CD4-positive, alpha-beta memory T cell (primary cell): ENCODE results near the gene ADGRD1. TPM values are rescaled to one million over a fixed set of nuclear protein-coding genes. Genes with fewer than 3 reads are reported as not detected.
"Not testable (repeated sequence)": the region's sequence is repeated elsewhere in the genome, so short reads cannot be mapped to it uniquely, and the experiment has no call there.

Experiments used
- CTCF ChIA-PET: fragments of 350-600 bp; sonication (Branson Sonifier 250); formaldehyde crosslinking; loops from one replicate; lab custom pipeline; 2021; ENCODE audit warnings: inconsistent platforms; ENCODE audit not compliant: partially characterized antibody; lab: Charles Lee
- POLR2A ChIA-PET: fragments of 350-600 bp; sonication (Branson Sonifier 250); formaldehyde crosslinking; loops from one replicate; lab custom pipeline; 2021; ENCODE audit not compliant: partially characterized antibody; lab: Charles Lee
- DNase-seq, 5 donors: peaks; one replicate each; pipeline versions ENCODE4 v3.0.0 to v3.0.0-alpha.2; 2020 to 2022; ENCODE audit warnings: mixed read lengths in 1 of 5
- H3K27ac ChIP-seq: one replicate; pipeline ENCODE4 v1.7.0; 2013; ENCODE audit warnings: low read depth, low read length
- H3K27me3 ChIP-seq: 2 replicates; pipeline ENCODE4 v1.7.0; 2013; ENCODE audit warnings: mild to moderate bottlenecking, low read length, moderate library complexity; ENCODE audit not compliant: insufficient read depth
- H3K36me3 ChIP-seq: 2 replicates; pipeline ENCODE4 v1.7.0; 2013; ENCODE audit warnings: mild to moderate bottlenecking, low read length, moderate library complexity; ENCODE audit not compliant: insufficient read depth
- H3K4me1 ChIP-seq: 2 replicates; pipeline ENCODE4 v1.7.0; 2013; ENCODE audit warnings: mild to moderate bottlenecking, low read length, moderate library complexity; ENCODE audit not compliant: insufficient read depth
- H3K4me3 ChIP-seq, 2 donors: one replicate each; pipeline ENCODE4 v1.7.0; 2013; ENCODE audit warnings: low read length in 2 of 2, mild to moderate bottlenecking in 1 of 2
- H3K9me3 ChIP-seq, 2 donors: one replicate each; pipeline ENCODE4 v1.7.0; 2013; ENCODE audit warnings: low read length in 2 of 2, control low read depth in 1 of 2; ENCODE audit not compliant: control insufficient read depth in 1 of 2
- H3K27ac Mint-ChIP-seq, 7 donors: one replicate each; pipeline ENCODE4 v1.8.0; 2020 to 2021; ENCODE audit warnings: mixed read lengths in 7 of 7, mild to moderate bottlenecking in 6 of 7, inconsistent platforms in 3 of 7, moderate library complexity in 3 of 7
- H3K27me3 Mint-ChIP-seq, 2 donors: one replicate each; pipeline ENCODE4 v1.8.0; 2020 to 2021; ENCODE audit warnings: mixed read lengths in 2 of 2
- H3K36me3 Mint-ChIP-seq, 2 donors: one replicate each; pipeline ENCODE4 v1.8.0; 2020 to 2021; ENCODE audit warnings: mixed read lengths in 2 of 2, inconsistent platforms in 1 of 2, mild to moderate bottlenecking in 1 of 2
- H3K4me1 Mint-ChIP-seq, 4 donors: one replicate each; pipeline ENCODE4 v1.8.0; 2020 to 2021; ENCODE audit warnings: mixed read lengths in 4 of 4, mild to moderate bottlenecking in 1 of 4
- H3K4me3 Mint-ChIP-seq, 8 donors: one replicate each; pipeline ENCODE4 v1.8.0; 2020 to 2021; ENCODE audit warnings: mixed read lengths in 8 of 8, mild to moderate bottlenecking in 7 of 8, moderate library complexity in 6 of 8, inconsistent platforms in 3 of 8
- H3K9me3 Mint-ChIP-seq, 8 donors: one replicate each; pipeline ENCODE4 v1.8.0; 2020 to 2021; ENCODE audit warnings: mixed read lengths in 8 of 8, mild to moderate bottlenecking in 5 of 8, inconsistent platforms in 3 of 8, moderate library complexity in 1 of 8
- intact Hi-C: fragments of 100-400 bp; cut with micrococcal nuclease; formaldehyde crosslinking; loops from one replicate; pipeline ENCODE4 v1.15.1; 2023
- polyA plus RNA-seq, 2 donors: library from polyadenylated mRNA; unstranded; fragments of 300-500 nt; fragmentation: Illumina TruSeq; gene quantifications; one replicate each; pipeline ENCODE4 v1.2.3, GENCODE V29; 2021
- total RNA-seq, 2 experiments: library from RNA; stranded (reverse); gene quantifications; one replicate each; pipeline ENCODE4 v1.2.3, GENCODE V29; 2021

The ADGRD1 gene
- total and polyA plus RNA-seq, 4 experiments from 2014 or later: not detected

DNA sequence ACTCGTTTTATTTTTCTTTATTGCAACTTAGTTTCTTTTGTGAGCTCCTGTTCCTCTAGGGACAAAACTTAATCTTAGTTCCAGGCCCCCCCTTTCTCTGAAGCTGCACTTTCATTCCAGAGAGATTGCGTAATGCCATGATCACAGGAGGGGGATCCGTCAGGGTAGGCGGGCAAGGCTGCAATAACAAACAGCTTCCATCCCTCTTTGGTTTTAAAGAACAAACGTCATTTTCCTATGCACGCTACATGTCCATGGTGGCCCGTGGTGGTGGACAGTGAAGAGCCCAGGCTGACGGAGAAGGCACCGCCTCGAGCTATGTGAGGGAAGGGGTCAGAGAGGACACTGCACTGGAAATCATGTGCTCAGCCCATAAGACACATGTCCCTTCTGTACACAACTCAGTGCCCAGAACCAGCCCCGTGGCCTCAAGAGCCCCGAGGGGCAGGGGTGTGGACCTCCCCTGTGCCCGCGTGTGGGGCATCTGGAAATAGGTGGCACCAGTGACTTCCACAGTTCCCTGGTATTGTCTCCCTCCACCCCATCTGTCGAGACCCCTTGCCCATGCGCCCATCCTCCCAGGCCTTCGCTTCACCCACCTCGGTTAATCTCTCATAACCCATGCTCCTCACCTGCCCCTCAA, 161.4 kb downstream of the ADGRD1 start:
- no peaks in the 10 kb centered on the region for H3K4me1 Mint-ChIP-seq
- H3K27me3 Mint-ChIP-seq: peaks cover 0 to 8% of the 10 kb centered on the region in 2 donors
- no peaks in the 10 kb centered on the region for H3K9me3 Mint-ChIP-seq
- POLR2A ChIA-PET: no interaction called here
- intact Hi-C loops: no loop called here
- CTCF ChIA-PET: interaction anchor here (1.2 to 5.9 kb wide), 2 partner anchors 10 to 18 kb away, joined by 3 to 43 read pairs; no protein-coding TSS in a partner anchor
- H3K36me3 Mint-ChIP-seq: no peaks in the 10 kb centered on the region
- H3K27me3 ChIP-seq: no peaks in the 10 kb centered on the region
- no peaks in the 10 kb centered on the region for H3K4me1 ChIP-seq
- H3K4me3 Mint-ChIP-seq: no peak overlapping the region
- H3K27ac Mint-ChIP-seq: no peak overlapping the region
- no peak overlapping the region for H3K27ac ChIP-seq
- H3K36me3 ChIP-seq: no peaks in the 10 kb centered on the region
- no peak overlapping the region for H3K4me3 ChIP-seq
- H3K9me3 ChIP-seq: no peaks in the 10 kb centered on the region
- DNase-seq: no peak

DNA sequence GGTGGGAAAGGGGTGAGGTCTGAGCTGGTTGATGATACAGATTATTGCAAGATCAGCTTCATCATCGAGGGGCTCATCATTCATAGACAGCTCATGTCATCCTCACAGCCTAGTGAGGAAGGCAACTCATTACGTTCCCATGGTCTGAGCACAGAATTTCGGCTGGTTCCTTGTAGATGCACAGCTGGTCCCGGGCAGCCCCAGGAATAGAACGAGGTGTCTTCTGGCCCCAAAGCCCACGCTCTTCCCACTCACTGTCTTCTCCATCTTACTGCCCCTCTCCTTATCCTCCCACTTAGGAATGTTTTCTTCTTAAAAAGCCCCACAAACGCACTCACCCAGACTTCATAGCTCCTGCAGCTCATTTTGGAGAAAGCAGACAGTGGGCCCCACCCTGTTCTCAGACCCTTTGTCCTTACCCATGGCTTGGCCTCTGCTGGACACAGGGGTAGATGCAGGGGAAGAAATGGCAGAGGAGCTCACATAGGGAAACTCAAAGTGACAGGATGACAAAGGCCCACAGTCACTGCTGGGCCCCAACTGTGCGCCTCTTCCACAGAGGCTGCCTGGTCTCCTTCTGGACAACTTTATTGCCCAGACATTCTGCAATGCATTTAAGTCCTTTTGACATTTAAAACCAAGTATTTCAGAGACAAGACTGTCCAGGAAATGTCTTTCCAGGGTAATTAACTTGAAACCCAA, 162.2 kb downstream of the ADGRD1 start:
- ChIA-PET CTCF (interaction anchor here (1.4 to 5.9 kb wide), 2 partner anchors 11 to 16 kb away, joined by 4 to 43 read pairs; no protein-coding TSS in a partner anchor), POLR2A (no interaction called here)
- H3K9me3 Mint-ChIP-seq: no peaks in the 10 kb centered on the region
- H3K27me3 Mint-ChIP-seq: peaks cover 0 to 8% of the 10 kb centered on the region in 2 donors
- Histone ChIP-seq H3K36me3 (no peaks in the 10 kb centered on the region), H3K4me3 (no peak overlapping the region), H3K9me3 (no peaks in the 10 kb centered on the region), H3K27me3 (no peaks in the 10 kb centered on the region), H3K4me1 (no peaks in the 10 kb centered on the region), H3K27ac (no peak overlapping the region)
- DNase-seq: no peak
- H3K36me3 Mint-ChIP-seq: no peaks in the 10 kb centered on the region
- H3K4me3 Mint-ChIP-seq: no peak overlapping the region
- no peak overlapping the region for H3K27ac Mint-ChIP-seq
- no peaks in the 10 kb centered on the region for H3K4me1 Mint-ChIP-seq
- intact Hi-C loops: no loop called here

DNA sequence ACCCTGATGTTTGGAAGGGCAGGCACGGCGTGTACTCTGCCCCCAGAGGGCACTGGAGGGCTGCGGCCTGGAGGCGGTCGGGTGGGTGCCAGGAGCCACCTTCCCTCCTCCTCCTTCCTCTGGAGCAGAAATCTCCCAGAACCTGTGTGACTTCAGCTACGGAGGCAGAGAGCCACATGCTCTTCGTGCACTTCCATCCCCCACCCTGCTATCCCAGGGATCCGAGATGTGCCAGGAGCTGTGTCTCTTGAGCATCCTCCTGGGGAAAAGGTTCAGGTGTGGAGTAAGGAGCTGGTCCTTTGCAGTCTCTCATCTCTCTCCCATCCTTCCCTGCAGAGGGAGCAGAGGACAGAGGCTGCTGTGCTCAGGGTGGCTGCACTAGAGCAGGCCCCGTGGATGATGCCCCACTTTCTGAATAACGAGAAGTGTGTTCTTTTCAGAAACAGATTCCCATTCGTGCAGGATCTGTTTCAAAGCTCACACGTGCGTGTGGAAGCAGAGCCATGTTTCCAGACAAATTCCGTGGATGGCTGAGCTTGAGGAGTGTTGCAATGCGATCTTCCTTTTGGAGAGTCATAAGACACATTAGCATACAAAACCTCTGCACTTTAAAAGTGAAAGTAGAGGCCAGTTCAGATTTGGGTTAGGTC, 162.9 kb downstream of the ADGRD1 start:
- H3K27ac ChIP-seq: no peak overlapping the region
- Mint-ChIP-seq H3K4me1 (no peaks in the 10 kb centered on the region), H3K36me3 (no peaks in the 10 kb centered on the region), H3K4me3 (no peak overlapping the region), H3K27me3 (peaks cover 0 to 7% of the 10 kb centered on the region in 2 donors), H3K9me3 (no peaks in the 10 kb centered on the region), H3K27ac (no peak overlapping the region)
- no peaks in the 10 kb centered on the region for H3K27me3 ChIP-seq
- H3K4me1 ChIP-seq: no peaks in the 10 kb centered on the region
- CTCF ChIA-PET: interaction anchor here (1.4 to 5.9 kb wide), 2 partner anchors 12 to 16 kb away, joined by 4 to 43 read pairs; no protein-coding TSS in a partner anchor
- POLR2A ChIA-PET: no interaction called here
- H3K9me3 ChIP-seq: no peaks in the 10 kb centered on the region
- no peak overlapping the region for H3K4me3 ChIP-seq
- intact Hi-C loops: no loop called here
- H3K36me3 ChIP-seq: no peaks in the 10 kb centered on the region
- no peak for DNase-seq

DNA sequence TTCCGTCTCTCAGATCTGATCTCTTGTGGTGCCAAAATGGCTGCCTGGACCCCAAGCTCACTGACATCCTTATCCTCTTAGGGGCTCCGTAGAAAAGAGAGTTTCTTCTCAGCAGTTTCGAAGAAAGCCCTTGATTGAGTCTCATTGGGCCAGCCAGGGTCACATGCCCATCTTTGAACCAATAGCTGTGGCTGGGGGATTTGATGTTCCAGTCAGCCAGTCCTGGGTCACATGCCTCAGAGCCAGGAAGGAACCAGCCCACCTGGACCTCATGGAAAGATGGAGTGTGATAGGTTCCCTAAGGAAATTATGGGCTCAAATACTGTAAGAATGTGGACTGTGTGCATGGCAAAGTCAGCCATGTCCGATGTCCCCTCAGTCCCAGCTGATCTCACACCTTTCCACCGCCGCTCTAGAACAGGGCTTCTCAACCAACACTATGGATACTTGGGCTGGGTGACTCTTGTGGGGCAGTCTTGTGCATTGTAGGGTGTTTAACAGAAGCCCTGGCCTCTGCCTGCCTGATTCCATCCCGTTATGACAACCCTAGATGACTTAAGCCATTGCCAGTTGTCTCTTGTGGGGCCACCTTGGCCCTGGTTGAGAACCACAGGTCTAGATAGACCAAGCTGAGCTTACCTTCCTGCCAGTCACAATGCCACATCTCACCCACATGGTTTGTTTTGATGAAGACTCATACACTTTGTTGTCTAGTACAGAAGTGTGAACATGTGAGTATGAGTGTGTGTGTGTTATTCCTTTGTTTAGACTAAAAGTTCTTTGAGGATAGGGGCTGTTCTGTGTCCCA, 163.9 kb downstream of the ADGRD1 start:
- no peak overlapping the region for H3K4me3 ChIP-seq
- intact Hi-C loops: no loop called here
- no peak overlapping the region for H3K27ac Mint-ChIP-seq
- no peaks in the 10 kb centered on the region for H3K4me1 Mint-ChIP-seq
- no peaks in the 10 kb centered on the region for H3K36me3 ChIP-seq
- no peak overlapping the region for H3K4me3 Mint-ChIP-seq
- H3K36me3 Mint-ChIP-seq: no peaks in the 10 kb centered on the region
- H3K27ac ChIP-seq: no peak overlapping the region
- no peaks in the 10 kb centered on the region for H3K9me3 ChIP-seq
- no peaks in the 10 kb centered on the region for H3K27me3 ChIP-seq
- H3K9me3 Mint-ChIP-seq: no peaks in the 10 kb centered on the region
- ChIA-PET POLR2A (no interaction called here), CTCF (interaction anchor here (1.4 to 5.9 kb wide), 2 partner anchors 13 to 15 kb away, joined by 4 to 43 read pairs; no protein-coding TSS in a partner anchor)
- DNase-seq: no peak
- H3K27me3 Mint-ChIP-seq: peaks cover 0 to 6% of the 10 kb centered on the region in 2 donors
- H3K4me1 ChIP-seq: no peaks in the 10 kb centered on the region

DNA sequence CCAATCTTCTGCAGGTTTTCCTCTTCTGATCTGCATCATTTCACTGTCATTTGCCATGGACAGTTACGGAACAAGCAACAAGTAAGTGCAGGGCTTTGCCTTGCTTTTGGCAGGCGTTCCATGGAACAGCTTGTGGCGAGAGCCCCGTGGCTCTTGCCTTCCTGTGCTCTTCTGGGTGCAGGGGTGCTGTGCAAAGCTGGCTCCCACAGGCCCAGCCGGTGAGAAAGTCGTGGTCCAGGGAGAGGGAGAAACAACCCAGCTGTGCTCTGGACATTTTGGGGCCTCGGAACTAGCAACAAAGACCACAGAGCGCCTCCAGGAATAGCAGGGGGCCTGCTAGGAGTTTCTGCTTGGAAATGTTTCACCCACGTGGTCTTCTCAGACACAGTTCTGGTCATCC, 164.7 kb downstream of the ADGRD1 start:
- Mint-ChIP-seq H3K9me3 (no peaks in the 10 kb centered on the region), H3K4me3 (no peak overlapping the region), H3K4me1 (no peaks in the 10 kb centered on the region), H3K27ac (no peak overlapping the region), H3K27me3 (peaks cover 0 to 6% of the 10 kb centered on the region in 2 donors), H3K36me3 (no peaks in the 10 kb centered on the region)
- no peaks in the 10 kb centered on the region for H3K9me3 ChIP-seq
- ChIA-PET CTCF (interaction anchor here (1.0 kb wide), 1 partner anchor 12 kb away, joined by 3 read pairs; no protein-coding TSS in a partner anchor), POLR2A (no interaction called here)
- H3K27me3 ChIP-seq: no peaks in the 10 kb centered on the region
- no peaks in the 10 kb centered on the region for H3K36me3 ChIP-seq
- H3K27ac ChIP-seq: no peak overlapping the region
- no peaks in the 10 kb centered on the region for H3K4me1 ChIP-seq
- no peak overlapping the region for H3K4me3 ChIP-seq
- intact Hi-C loops: no loop called here
- no peak for DNase-seq

DNA sequence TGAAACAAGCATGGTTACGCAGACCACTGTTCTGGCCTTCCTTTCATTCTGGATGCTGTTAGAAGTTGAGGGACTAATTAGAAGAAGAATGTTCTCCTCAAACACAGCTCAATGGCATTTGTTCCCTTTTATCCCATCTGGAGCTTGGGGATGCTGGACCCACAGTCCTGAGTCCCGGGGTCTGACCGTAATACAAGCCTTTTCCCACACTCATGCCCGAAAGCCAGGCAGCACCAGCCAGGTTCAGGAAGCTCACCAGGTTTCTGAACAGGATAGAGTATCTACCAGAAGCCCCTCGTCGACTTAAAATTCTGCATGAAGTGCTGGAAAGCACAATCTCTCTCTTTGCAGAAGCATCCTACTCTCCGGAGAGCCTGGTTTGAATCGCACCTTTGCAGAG, 165.6 kb downstream of the ADGRD1 start:
- H3K27me3 ChIP-seq, H3K36me3 Mint-ChIP-seq, H3K4me1 ChIP-seq, H3K27ac Mint-ChIP-seq, H3K4me3 ChIP-seq, H3K4me1 Mint-ChIP-seq, intact Hi-C loops, H3K27ac ChIP-seq, H3K9me3 Mint-ChIP-seq, H3K9me3 ChIP-seq, POLR2A ChIA-PET, H3K4me3 Mint-ChIP-seq, DNase-seq, H3K27me3 Mint-ChIP-seq, H3K36me3 ChIP-seq: not testable (repeated sequence)
- CTCF ChIA-PET: interaction anchor here (1.0 kb wide), 1 partner anchor 13 kb away, joined by 3 read pairs; no protein-coding TSS in a partner anchor
